Measurements from ENCODE around the gene OTX2.

GRCh38 chr14:56807386-56808109 is 2.7 kb downstream of the OTX2 start:
- no peak for TF ChIP-seq CTCF (IDR thresholded peaks at IDR 0.05)
- TF ChIP-seq POLR2A (IDR thresholded peaks at IDR 0.05): no peak

Data from adrenal gland (tissue), 5 donors.